Pulmonary artery endothelial cell (primary cell): ENCODE results near the gene ABHD5. TPM values are rescaled to one million over a fixed set of nuclear protein-coding genes. Genes with fewer than 3 reads are reported as not detected.
"Not testable (repeated sequence)": the region's sequence is repeated elsewhere in the genome, so short reads cannot be mapped to it uniquely, and the experiment has no call there.

ENCODE experiments used
- DNase-seq: peaks from one replicate; pipeline ENCODE4 v3.0.0-alpha.2; 2011; ENCODE audit warnings: low read depth, low spot score
- total RNA-seq: library from RNA; depleted of rRNA; stranded (reverse); fragments of >200 nt; gene quantifications from 2 replicates; pipeline ENCODE4 v1.2.3, GENCODE V29; 2014

The ABHD5 gene
- 23.7 and 41.0 TPM in 2 replicates for total RNA-seq

DNA sequence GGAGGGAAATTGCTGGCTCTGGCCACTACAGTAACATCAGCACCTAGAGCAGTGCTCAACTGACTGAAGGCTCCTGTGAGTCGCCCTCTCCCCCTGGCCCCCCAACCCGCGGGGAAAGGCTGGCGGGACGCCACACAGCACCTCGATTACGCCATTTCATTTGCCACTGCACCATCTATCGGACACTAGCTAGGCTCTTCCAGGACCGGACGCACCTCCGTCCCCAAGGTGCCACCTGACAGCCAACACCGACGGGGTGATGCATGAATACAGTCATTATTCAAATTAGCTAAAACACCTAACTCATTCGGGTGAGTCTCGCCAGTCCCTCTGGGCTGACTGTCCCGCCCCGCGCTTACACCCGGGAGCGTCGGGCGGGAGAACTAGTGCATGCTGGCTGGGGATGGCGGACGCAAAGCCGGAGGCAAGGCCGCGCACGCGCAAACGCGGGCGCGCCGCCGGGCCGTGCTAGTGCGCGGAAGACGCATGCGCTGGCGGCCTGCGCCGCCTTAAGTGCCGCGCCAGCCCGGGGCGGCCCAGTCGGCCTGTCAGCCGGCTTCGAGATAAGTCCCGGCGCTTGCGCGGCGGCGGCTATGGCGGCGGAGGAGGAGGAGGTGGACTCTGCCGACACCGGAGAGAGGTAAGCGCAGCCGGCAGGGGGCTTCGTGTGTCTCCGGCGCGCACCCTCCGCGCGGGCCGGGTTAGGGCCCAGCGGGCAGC lies at the start of gene ABHD5:
Gene ABHD5 (plus strand): TSS at position 539 of the 720 bp plus-strand sequence. CDS start 55 bp downstream, at position 594.
- DNase-seq: peak; percentile 87

DNA sequence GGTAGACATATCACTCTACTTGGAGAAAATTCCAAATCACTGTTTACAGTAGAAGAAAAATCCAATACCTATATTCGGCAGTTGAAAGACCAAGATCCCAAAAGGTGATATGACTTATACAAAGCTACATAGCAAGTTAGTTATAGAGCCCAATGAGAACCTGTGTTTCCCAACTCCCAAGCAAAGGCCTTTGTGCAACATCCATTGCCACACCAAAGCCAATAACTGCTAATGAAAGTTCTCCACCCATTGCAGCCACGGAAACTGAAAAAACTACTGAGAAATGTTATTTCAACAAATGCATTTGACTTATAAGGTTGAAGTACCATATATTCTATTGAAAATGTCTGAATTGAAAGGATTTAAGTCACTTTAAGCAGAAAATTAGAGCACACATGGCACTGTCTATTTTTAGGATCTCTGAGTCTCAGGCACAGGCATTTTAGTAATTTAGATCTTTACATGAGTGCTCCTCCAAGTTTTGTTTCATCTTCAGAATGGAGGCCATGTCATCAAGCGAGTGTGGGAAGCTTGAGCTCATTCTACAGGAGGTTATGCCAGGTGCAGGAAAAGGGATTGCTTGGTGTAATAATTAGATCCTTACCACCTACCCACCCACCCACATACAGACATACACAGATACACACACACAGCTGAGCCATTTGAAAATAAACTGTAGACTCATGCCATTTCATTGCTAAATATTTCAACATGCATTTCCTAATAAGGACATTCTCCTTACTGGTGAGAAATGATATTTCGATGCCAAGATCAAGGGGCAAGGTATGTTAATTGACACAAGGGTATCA lies 49.2 kb upstream of the ABHD5 start:
- no peak for DNase-seq

DNA sequence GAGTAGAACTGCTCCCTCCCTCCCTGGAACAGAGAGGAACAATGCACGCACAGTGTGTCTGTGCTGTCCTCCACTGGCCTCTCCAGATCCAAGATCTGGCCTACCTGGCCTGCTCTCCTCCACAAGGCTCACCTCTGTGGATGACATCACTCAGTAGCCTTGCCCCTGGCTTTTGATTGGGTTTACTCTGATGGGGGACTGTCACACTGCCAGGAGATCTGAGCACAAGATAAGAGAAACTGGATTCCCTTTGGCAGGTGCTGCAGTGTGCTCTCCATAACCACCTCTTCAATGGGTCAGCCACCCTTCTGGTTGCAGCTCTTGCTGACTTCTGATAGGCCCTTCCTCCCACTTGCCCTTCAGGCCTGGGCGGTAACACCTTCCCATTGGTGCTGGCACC lies 46.3 kb upstream of the ABHD5 start:
- no peak for DNase-seq

DNA sequence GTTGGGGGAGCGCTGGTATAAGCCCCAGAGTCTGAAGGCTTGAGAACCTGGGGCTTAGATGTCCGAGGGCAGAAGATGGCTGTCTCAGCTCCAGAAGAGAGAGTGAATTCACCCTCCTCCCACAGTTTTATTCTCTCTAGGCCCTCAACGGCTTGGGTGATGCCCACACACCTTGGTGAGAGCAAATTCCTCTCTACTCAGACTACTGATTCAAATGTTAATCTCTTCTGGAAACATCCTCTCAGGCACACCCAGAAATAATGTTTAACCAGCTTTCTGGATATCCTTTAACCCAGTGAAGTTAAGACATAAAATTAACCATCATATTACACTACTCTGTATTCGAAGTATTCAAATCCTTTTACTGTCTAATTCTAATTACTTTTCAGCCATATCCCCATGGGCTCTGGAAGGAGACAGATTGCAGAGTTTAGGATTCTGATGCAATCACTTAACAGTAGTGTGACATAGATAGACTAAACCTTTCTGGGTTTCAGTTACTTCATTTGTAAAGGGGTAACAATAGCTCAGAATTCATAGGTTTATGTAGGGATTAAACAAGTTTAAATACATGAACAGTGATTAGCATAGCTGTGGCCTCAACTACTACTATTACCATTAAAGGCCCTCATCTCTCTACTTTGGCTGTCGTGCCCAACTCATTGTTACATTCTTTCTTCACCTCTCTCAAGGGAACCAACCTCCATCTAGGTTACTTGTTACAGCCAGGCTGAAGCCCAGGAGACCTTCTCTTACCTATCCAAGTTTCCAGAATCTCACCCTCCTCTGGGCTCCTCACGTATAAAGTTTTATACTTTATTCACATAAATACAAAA lies 43.2 kb upstream of the ABHD5 start:
- DNase-seq: no peak

GRCh38 chr3:43648957-43649356 lies 41.8 kb upstream of the ABHD5 start:
- no peak for DNase-seq

- DNase-seq: no peak
These were observed 41.3 kb upstream of the ABHD5 start for GRCh38 chr3:43649365-43649968.

- DNase-seq: no peak
These were observed 40.4 kb upstream of the ABHD5 start for GRCh38 chr3:43650345-43650744.

DNA sequence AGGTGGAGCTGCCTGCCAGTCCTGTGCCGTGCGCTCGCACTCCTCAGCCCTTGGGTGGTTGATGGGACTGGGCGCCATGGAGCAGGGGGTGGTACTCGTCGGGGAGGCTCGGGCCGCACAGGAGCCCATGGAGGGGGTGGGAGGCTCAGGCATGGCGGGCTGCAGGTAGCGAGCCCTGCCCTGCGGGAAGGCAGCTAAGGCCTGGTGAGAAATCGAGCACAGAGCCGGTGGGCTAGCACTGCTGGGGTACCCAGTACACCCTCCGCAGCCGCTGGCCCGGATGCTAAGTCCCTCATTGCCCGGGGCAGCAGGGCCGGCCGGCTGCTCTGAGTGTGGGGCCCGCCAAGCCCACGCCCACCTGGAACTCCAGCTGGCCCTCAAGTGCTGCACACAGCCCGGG lies 34.3 kb upstream of the ABHD5 start:
- DNase-seq: not testable (repeated sequence)

GRCh38 chr3:43659250-43659880 lies 31.4 kb upstream of the ABHD5 start:
- no peak for DNase-seq

GRCh38 chr3:43661376-43661775 lies 29.4 kb upstream of the ABHD5 start:
- DNase-seq: not testable (repeated sequence)

DNA sequence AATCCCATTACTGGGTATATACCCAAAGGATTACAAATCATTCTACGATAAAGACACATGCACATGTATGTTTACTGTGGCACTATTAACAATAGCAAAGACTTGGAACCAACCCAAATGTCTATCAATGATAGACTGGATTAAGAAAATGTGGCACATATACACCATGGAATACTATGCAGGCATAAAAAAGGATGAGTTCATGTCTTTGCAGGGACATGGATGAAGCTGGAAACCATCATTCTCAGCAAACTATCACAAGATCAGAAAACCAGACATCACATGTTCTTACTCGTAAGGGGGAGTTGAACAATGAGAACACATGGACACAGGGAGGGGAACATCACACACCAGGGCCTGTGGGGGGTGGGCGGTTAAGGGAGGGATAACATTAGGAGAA lies 25.7 kb upstream of the ABHD5 start:
- DNase-seq: not testable (repeated sequence)

DNA sequence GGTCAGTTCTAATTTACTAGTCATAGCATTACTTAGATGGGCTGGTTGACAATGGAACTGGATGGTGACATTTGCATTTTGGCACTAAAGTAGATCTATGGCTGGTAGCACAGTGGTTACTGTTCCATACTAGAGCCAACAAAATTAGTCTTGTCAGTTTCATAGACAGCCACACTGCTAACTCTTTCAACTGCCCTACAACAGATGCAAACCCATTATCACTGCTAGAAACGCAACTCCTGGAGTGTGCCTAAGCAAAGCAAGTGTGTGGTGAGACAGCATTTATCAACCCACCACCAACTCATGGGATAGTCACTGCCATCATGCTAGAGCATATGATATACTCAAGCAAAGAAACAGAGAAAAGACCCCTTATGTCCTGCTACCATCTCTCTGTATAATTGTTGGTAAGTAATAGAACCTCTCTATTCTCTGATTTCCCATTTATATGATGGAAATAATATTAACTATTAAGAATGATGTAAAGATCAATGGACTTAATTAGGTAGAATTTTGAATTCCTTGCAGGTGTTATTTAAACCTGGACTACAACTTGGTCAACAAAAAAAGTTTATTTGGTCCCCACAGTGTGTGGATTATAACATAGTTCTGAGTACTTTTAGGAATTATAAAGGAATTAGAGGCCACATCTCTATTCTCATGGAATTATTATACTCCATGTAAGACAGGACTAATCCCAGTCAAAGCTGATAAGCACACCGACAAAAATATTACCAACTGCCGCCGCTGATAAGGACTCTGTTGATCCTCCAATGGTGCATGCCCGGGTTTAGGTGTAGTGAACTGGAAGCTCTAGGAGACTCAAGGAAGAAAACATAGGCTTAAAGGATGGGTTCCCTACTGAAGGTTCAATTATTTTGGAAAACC lies 19.9 kb upstream of the ABHD5 start:
- DNase-seq: no peak

GRCh38 chr3:43674345-43675085 lies 16.2 kb upstream of the ABHD5 start:
- DNase-seq: no peak

DNA sequence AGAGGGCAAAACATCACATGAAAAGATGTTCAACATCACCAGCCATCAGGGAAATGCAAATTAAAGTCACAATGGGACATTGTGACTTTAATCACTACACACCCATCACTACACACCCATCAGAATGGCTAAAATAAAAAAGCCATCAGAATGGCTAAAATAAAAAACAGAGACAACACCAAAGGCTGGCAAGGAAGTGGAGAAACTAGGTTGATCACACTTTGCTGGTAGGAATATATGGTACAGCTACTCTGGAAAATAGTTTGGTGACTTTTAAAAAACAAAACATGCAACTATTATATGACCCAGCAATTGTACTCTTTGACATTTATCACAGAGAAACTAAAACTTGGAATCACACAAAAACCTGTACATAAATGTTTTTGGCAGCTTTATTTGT lies 15.1 kb upstream of the ABHD5 start:
- no peak for DNase-seq

GRCh38 chr3:43676441-43676840 lies 14.3 kb upstream of the ABHD5 start:
- no peak for DNase-seq

DNA sequence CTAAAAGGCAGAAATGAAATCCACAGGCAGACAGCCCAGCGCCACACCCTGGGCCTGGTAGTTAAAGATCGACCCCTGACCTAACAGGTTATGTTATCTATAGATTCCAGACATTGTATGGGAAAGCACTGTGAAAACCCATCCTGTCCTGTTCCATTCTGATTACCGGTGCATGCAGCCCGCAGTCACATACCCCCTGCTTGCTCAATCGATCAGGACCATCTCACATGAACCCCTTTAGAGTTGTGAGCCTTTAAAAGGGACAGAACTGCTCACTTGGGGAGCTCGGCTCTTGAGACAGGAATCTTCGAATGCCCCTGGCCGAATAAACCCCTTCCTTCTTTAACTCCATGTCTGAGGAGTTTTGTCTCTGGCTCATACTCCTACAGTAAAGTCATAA lies 12.4 kb upstream of the ABHD5 start:
- not testable (repeated sequence) for DNase-seq

- not testable (repeated sequence) for DNase-seq
These were observed 11.8 kb upstream of the ABHD5 start for GRCh38 chr3:43678887-43679449.

DNA sequence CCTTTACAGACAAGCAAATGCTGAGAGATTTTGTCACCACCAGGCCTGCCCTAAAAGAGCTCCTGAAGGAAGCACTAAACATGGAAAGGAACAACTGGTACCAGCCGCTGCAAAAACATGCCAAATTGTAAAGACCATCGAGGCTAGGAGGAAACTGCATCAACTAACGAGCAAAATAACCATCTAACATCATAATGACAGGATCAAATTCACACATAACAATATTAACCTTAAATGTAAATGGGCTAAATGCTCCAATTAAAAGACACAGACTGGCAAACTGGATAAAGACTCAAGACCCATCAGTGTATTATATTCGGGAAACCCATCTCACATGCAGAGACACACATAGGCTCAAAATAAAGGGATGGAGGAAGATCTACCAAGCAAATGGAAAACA lies 9.9 kb upstream of the ABHD5 start:
- not testable (repeated sequence) for DNase-seq

DNA sequence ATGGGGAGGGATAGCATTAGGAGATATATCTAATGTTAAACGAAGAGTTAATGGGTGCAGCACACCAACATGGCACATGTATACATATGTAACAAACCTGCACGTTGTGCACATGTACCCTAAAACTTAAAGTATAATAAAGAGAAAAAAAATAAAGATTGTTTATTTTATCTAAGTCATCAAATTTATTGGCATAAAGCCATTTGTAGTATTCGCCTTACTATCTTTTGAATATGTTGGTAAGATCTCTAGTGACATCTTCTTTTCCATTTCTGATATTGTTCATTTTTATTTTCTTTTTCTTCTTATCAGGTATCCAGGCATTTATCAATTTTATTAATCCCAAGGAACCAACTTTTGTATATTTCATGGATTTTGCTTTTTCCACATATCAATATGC lies 5.8 kb upstream of the ABHD5 start:
- no peak for DNase-seq
